Activated CD8-positive, alpha-beta memory T cell treated with anti-CD3 and anti-CD28 coated beads, Interleukin-2, amount 50 U/mL, for 24 hours (primary cell): ENCODE measurements around the gene SLC16A2.
"Not testable (repeated sequence)": the region's sequence is repeated elsewhere in the genome, so short reads cannot be mapped to it uniquely, and the experiment has no call there.

Experiments
- DNase-seq: peaks from one replicate; pipeline ENCODE4 v3.0.0-alpha.2; 2020; ENCODE audit errors: extremely low read depth

The SLC16A2 gene

GRCh38 chrX:74446876-74447275, 25.6 kb downstream of the SLC16A2 start:
- DNase-seq, result no peak

DNA sequence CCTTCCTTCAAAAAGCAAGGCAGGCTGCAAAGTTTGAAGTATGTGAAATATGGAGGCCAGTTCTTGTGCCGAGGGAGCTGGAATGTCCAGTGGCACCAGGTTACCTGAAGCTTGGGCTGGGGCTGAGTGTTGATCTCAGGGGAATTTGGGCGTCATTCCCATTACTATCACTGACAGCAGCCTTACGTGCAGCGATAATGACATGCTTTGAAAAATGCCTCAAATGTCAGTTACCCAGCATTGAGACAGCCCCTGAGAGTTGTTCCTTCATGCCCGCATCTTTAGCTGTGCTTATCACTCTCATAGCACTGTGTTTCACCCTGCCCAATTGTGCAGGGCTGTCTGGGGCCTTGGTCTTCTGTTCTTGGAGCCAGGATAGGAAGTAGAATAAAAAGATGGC, 27.4 kb downstream of the SLC16A2 start:
- no peak for DNase-seq

- DNase-seq, result no peak
These were observed 28.1 kb downstream of the SLC16A2 start for GRCh38 chrX:74449322-74449936.

DNA sequence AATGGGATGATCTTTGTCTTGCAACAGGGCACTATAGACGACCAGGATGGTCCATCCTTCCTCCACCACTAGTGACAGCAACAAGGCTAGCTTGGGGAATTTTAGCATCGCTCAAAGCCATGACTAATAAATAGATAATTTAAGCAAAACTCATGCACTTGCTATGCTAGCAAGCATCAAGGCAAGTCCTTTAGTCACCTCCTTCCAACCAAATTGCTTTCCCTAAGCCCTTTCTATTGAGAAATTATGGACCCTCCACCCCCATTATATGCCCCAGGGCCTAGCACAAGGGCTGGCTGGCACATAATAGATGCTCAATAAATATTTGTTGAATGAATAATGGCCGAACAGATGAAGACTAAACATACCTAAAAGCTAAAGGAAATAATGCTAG, 28.6 kb downstream of the SLC16A2 start:
- DNase-seq, result no peak

DNA sequence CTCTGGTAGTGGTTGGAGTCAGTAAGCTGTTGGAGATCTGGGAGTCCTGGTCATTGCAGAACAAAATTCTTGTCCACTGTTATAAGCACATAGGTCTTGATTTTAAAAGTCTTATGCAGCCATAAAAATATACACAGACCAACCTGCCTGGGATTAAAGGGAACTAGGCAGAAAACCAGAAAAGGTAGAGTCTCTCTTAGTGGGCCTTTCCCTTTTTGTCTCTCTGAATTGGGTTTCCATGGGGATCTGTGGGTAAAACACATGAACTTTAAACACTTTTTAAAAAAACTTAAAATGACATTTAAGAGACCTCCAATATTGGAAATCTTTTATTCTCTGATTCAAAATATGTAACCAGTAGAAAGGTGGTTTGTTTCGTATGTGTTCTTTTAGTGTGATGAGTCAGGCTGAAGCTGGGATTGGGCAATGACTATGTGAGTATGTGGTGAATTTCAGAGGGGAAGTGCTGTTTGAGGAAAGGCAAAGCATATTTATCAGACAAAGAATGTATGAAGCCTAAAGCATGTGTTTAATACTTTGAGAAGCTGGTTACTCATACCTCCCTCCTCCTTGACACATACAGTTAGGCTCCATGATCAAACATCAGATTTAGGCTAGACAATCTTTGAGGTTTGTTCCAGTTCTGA, 29.6 kb downstream of the SLC16A2 start:
- no peak for DNase-seq

DNA sequence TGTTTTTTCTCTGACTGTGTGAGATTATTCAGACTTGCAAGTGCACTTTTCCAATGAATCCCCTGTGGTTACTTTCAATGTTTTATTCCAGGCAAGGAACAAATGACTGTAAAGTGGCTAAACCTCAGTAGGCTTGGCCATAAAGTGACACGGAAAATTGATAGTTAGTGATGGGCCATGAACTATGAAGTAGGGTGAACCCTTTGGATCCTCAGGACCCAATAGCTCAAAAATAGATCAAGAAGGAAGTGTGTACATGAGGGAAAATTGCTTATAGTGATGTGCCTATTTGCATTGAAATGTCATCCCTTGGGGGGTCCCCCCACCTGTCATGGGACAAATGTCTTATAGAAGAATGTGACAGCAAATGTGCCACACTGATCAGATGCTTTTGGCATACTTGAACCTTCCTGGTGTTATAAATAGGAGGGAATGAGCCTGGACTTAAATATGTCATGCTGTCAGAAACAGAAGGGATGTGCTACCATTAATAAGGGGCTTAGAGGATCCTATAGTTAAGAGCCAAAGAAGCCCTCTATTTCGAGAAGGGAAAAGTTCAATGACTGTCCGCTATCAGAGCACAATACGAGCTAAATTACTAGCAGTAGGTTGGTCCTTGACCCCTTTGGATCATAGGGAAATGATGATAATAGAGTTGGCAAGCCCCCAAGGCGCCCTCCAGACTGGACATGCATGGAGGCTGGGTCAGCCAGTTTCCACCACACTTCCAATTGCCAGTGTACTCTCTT, 30.3 kb downstream of the SLC16A2 start:
- no peak for DNase-seq

DNA sequence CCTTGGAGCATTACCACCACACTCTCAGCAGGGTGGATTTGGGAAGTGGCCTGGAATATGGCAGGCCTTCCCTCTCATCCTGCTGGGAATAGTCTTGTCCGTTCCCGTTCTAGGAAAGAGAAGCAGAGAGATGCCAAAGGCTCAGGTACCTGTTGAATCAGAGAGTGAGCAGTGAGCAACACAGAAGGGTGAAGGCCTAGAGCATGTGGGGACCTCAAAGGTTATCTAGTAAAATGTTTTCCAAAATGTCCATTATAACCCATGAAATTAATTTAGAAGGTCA, 30.8 kb downstream of the SLC16A2 start:
- DNase-seq, result no peak

DNA sequence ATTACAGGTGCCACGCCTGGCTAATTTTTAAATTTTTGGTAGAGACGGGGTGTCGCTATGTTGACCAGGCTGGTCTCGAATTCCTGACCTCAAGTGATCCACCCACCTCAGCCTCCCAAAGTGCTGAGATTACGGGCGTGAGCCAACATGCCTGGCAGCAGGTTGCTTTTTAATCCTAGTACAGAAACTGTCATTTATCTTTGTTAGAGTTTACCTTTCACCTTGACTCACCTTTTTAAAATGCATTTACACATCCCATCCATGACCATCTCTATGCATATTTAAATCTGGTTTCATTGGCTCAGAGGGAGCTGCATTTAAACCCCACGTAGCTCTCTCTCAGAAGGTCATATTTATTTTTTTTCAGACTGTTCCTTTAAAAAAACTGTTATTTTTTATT, 31.9 kb downstream of the SLC16A2 start:
- no peak for DNase-seq

- not testable (repeated sequence) for DNase-seq
These were observed 32.9 kb downstream of the SLC16A2 start for GRCh38 chrX:74454233-74454632.

- DNase-seq, result no peak
These were observed 37.4 kb downstream of the SLC16A2 start for GRCh38 chrX:74458736-74459135.

GRCh38 chrX:74461384-74461783, 40.1 kb downstream of the SLC16A2 start:
- DNase-seq, result no peak

GRCh38 chrX:74464722-74465121, 43.4 kb downstream of the SLC16A2 start:
- DNase-seq, result no peak

DNA sequence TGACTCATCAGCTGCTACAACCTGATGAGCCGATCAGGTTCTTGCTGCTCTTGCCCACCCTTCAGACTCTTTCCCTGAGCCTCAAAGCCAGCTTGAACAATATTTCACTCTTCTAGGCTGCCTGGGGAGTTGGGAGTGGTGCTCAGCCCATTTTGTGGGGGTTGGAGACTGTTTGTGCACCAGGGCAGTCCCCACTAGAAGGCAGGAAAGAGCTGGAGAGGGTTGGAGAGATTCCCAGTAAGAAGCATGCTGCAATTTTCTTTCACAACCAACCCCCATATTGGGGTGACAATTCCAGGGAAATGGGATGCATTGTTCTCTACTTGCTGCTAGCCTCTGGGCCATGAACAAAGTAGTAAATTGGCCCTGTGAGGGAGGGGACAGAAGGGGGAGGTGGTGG, 44.1 kb downstream of the SLC16A2 start:
- no peak for DNase-seq

DNA sequence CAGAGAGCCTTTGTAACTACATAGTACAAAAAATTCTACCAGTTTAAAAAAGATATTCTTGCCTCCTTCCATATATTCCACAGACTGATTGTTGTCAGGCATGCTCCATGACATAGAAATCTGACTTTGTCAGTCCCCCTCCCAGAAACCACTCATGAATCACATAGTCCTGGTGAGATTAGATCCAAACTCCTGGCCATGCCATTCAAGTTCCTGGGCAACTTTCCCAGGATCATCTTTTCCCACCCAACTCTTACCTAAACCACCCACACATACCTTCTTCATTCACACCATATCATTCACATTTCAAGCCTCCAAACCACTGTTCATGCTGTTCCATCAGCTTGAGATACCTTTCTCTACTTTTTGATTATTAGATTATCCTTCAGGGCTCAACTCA, 46.4 kb downstream of the SLC16A2 start:
- no peak for DNase-seq

- not testable (repeated sequence) for DNase-seq
These were observed 51.8 kb downstream of the SLC16A2 start for GRCh38 chrX:74473116-74473515.

DNA sequence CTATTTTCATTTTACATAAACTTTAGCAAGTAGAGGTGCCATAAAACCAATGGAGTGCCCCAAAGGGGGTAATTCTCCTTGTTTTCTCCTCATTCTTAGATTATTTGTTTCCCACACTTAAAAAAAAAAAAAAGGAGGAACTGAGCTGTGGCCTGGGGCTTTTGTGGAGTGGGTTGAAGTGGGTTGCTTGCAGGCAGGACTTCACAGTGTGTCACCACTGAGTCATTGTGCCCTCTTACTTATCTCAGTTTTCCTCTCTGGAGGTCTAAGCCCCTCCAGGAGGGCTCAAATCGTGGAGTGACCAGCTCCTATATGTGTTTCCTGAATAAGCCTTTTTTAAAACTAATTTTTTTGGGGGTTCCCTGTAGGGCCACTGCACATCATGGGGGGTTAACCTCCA, 69.0 kb downstream of the SLC16A2 start:
- no peak for DNase-seq

GRCh38 chrX:74492720-74493201, 71.5 kb downstream of the SLC16A2 start:
- peak; percentile 0 for DNase-seq

DNA sequence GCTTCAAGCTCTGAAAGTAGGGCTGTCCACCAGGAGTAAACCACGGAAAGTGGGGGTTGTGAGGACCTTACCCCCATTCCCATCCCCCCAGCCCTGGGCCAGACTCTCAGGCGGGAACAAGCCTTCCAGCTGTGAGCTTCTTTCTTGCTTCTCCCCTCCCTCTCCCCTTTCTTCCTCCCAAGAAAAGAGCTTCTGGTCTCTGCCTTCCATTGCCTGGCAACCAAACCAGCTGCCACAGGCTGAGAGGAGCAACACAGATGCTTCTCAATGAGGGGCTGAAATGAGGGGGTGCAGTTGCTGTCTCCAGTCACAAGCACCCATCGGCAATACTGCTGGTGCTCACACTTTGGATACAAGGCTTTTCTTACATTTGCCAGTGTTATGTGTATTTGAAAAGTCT, 72.5 kb downstream of the SLC16A2 start:
- no peak for DNase-seq

GRCh38 chrX:74498924-74499323, 77.6 kb downstream of the SLC16A2 start:
- DNase-seq, result no peak

DNA sequence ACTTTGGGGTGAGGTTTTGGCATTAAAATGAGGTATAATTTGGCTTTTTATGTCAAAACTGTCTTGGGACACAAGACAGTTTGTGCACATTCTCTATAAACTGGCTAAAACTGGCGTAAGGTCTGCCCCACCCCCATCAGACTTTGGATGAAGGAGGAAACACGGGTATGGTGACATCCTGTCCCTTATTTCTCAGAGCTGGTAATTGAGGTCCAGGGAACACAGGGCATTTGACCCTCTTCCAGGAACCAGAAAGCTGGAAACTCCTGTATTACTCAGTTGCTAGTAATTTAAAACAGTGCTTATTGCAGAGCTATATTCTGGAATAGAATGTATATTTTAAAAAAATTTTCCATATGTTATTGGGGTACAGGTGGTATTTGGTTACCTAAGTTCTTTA, 78.8 kb downstream of the SLC16A2 start:
- no peak for DNase-seq

DNA sequence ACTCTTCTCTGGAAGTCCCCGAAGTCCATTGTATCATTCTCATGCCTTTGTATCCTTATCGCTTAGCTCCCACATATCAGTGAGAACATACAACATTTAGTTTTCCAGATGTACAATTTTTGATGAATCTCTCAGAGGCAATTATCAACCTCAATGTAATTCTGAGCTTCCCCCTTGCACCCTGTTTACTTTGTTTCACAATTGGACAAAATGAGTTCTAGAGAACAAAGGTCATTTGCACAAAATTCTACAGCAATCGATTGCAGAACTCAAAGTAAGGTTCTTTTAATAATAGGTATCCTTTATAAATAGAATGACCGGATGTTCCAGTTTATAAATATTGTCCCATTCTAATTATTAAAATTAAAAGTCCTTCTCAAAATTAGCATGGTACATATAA, 79.3 kb downstream of the SLC16A2 start:
- no peak for DNase-seq

DNA sequence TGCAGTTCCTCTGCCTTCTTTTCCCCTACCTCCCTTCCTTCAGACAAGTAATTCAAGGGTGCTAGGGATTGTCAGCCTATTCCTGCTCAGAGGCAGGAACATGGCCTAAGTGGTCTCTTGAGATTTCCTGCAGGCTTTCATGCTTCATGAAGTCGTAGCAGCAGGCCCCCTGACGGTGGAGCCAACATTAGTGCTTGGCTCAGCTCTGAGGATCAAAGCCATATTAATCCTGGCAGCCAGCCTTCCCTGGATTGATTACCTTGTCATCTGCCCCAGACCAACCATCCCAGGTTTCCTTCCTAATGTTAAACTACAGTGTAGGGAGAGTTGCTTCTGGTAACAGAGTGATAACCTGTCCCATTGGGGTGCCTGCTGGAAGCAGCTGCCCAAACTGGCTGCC, 84.1 kb downstream of the SLC16A2 start:
- DNase-seq, result no peak
